ENCODE measurements around the gene DNAJB12.

The DNAJB12 gene

GRCh38 chr10:72298592-72299519, 55.9 kb downstream of the DNAJB12 start:
- no peak overlapping the region for H3K4me2 ChIP-seq (ENCODE audit: insufficient read depth, low read length, poor library complexity, severe bottlenecking)
- no peaks in the 10 kb centered on the region for H3K27me3 ChIP-seq (ENCODE audit: control insufficient read depth in 3 of 3, insufficient read depth in 3 of 3, low read depth in 1 of 3, low read length in 3 of 3)
- peak overlapping the region; percentile 78 for H2BK12ac ChIP-seq (ENCODE audit: low read length)
- H3K18ac ChIP-seq (ENCODE audit: low read length): peak overlapping the region; percentile 100
- peaks cover 4% of the 10 kb centered on the region for H3K79me1 ChIP-seq (ENCODE audit: low read depth, low read length)
- peak overlapping the region; percentile 43 for H2BK5ac ChIP-seq (ENCODE audit: low read length)
- peaks cover 18 to 20% of the 10 kb centered on the region in 2 donors for H3K4me1 ChIP-seq (ENCODE audit: control insufficient read depth in 2 of 2, insufficient read depth in 1 of 2, low read depth in 1 of 2, low read length in 2 of 2)
- peak overlapping the region; percentile 88 for H2AFZ ChIP-seq (ENCODE audit: low read length)
- peak overlapping the region; percentile 66 for H3K9ac ChIP-seq (ENCODE audit: low read depth, low read length, poor library complexity)
- H3K9me3 ChIP-seq (replicated peaks in 1 of 2; ENCODE audit: control insufficient read depth in 2 of 2, insufficient read depth in 1 of 2, low read depth in 1 of 2, low read length in 2 of 2): no peaks in the 10 kb centered on the region
- H3K36me3 ChIP-seq (replicated peaks in 1 of 2; ENCODE audit: control insufficient read depth in 2 of 2, insufficient read depth in 2 of 2, low read length in 2 of 2): no peaks in the 10 kb centered on the region
- H3K4ac ChIP-seq (ENCODE audit: low read length): peak overlapping the region; percentile 97
- no peak overlapping the region for H3K4me3 ChIP-seq (ENCODE audit: low read length in 2 of 2)
- no CpG with 5 or more reads among the region's 16 CpGs for WGBS, 2 donors (ENCODE audit: extremely low coverage in 2 of 2, insufficient read length in 2 of 2, insufficient replicate concordance in 1 of 2)
- peak overlapping the region; percentile 12 for H3K23ac ChIP-seq (ENCODE audit: low read depth, low read length, poor library complexity)
- H2BK15ac ChIP-seq (ENCODE audit: low read length): peak overlapping the region; percentile 90
- H2AK5ac ChIP-seq (ENCODE audit: low read depth, low read length): peak overlapping the region; percentile 99
- peak overlapping the region; percentile 100 for H4K8ac ChIP-seq (ENCODE audit: low read depth, low read length)
- H3K27ac ChIP-seq (replicated peaks; ENCODE audit: low read length): peak overlapping the region; percentile 77
- H2BK120ac ChIP-seq (ENCODE audit: low read depth, low read length): peak overlapping the region; percentile 93
- DNase-seq (ENCODE audit: low spot score): no peak
- H4K91ac ChIP-seq (ENCODE audit: low read depth, low read length, poor library complexity): peak overlapping the region; percentile 100
- no peak overlapping the region for H3K14ac ChIP-seq (ENCODE audit: low read length)

GRCh38 chr10:72297805-72298591, 56.7 kb downstream of the DNAJB12 start:
- H2BK15ac ChIP-seq (ENCODE audit: low read length): peak overlapping the region; percentile 90
- peak overlapping the region; percentile 66 for H3K9ac ChIP-seq (ENCODE audit: low read depth, low read length, poor library complexity)
- H3K9me3 ChIP-seq (replicated peaks in 1 of 2; ENCODE audit: control insufficient read depth in 2 of 2, insufficient read depth in 1 of 2, low read depth in 1 of 2, low read length in 2 of 2): no peaks in the 10 kb centered on the region
- H3K4me1 ChIP-seq (ENCODE audit: control insufficient read depth in 2 of 2, insufficient read depth in 1 of 2, low read depth in 1 of 2, low read length in 2 of 2): peaks cover 18 to 20% of the 10 kb centered on the region in 2 donors
- peak overlapping the region; percentile 100 for H4K91ac ChIP-seq (ENCODE audit: low read depth, low read length, poor library complexity)
- peak overlapping the region; percentile 93 for H2BK120ac ChIP-seq (ENCODE audit: low read depth, low read length)
- no CpG with 5 or more reads among the region's 55 CpGs for WGBS, 2 donors (ENCODE audit: extremely low coverage in 2 of 2, insufficient read length in 2 of 2, insufficient replicate concordance in 1 of 2)
- H3K27me3 ChIP-seq (ENCODE audit: control insufficient read depth in 3 of 3, insufficient read depth in 3 of 3, low read depth in 1 of 3, low read length in 3 of 3): no peaks in the 10 kb centered on the region
- peak overlapping the region; percentile 100 for H3K18ac ChIP-seq (ENCODE audit: low read length)
- H2AFZ ChIP-seq (ENCODE audit: low read length): peak overlapping the region; percentile 88
- H3K27ac ChIP-seq (replicated peaks; ENCODE audit: low read length): peak overlapping the region; percentile 77
- peak overlapping the region; percentile 99 for H2AK5ac ChIP-seq (ENCODE audit: low read depth, low read length)
- H3K4me2 ChIP-seq (ENCODE audit: insufficient read depth, low read length, poor library complexity, severe bottlenecking): peak overlapping the region; percentile 62
- H3K4ac ChIP-seq (ENCODE audit: low read length): peak overlapping the region; percentile 1
- H3K23ac ChIP-seq (ENCODE audit: low read depth, low read length, poor library complexity): peak overlapping the region; percentile 89
- no peaks in the 10 kb centered on the region for H3K36me3 ChIP-seq (replicated peaks in 1 of 2; ENCODE audit: control insufficient read depth in 2 of 2, insufficient read depth in 2 of 2, low read length in 2 of 2)
- H3K14ac ChIP-seq (ENCODE audit: low read length): no peak overlapping the region
- peak overlapping the region; percentile 43 for H2BK5ac ChIP-seq (ENCODE audit: low read length)
- peaks cover 4% of the 10 kb centered on the region for H3K79me1 ChIP-seq (ENCODE audit: low read depth, low read length)
- peak overlapping the region; percentile 78 for H2BK12ac ChIP-seq (ENCODE audit: low read length)
- peak overlapping the region; percentile 100 for H4K8ac ChIP-seq (ENCODE audit: low read depth, low read length)
- DNase-seq (ENCODE audit: low spot score): peak; percentile 96
- peak overlapping the region; percentile 50 to 81 for H3K4me3 ChIP-seq (ENCODE audit: low read length in 2 of 2)

- Histone ChIP-seq H4K8ac (ENCODE audit: low read depth, low read length) (no peak overlapping the region), H2BK5ac (ENCODE audit: low read length) (peak overlapping the region; percentile 11), H3K4me2 (ENCODE audit: insufficient read depth, low read length, poor library complexity, severe bottlenecking) (peak overlapping the region; percentile 62), H3K23ac (ENCODE audit: low read depth, low read length, poor library complexity) (peak overlapping the region; percentile 89), H2BK12ac (ENCODE audit: low read length) (peak overlapping the region; percentile 76), H3K9ac (ENCODE audit: low read depth, low read length, poor library complexity) (peak overlapping the region; percentile 33), H3K9me3 (replicated peaks in 1 of 2; ENCODE audit: control insufficient read depth in 2 of 2, insufficient read depth in 1 of 2, low read depth in 1 of 2, low read length in 2 of 2) (no peaks in the 10 kb centered on the region), H4K91ac (ENCODE audit: low read depth, low read length, poor library complexity) (no peak overlapping the region), H3K27ac (replicated peaks; ENCODE audit: low read length) (peak overlapping the region; percentile 60), H3K4ac (ENCODE audit: low read length) (no peak overlapping the region), H2AFZ (ENCODE audit: low read length) (peak overlapping the region; percentile 88), H2BK15ac (ENCODE audit: low read length) (no peak overlapping the region), H3K14ac (ENCODE audit: low read length) (no peak overlapping the region), H3K4me3 (ENCODE audit: low read length in 2 of 2) (peak overlapping the region; percentile 50 to 81), H3K36me3 (replicated peaks in 1 of 2; ENCODE audit: control insufficient read depth in 2 of 2, insufficient read depth in 2 of 2, low read length in 2 of 2) (no peaks in the 10 kb centered on the region), H3K27me3 (ENCODE audit: control insufficient read depth in 3 of 3, insufficient read depth in 3 of 3, low read depth in 1 of 3, low read length in 3 of 3) (no peaks in the 10 kb centered on the region), H2AK5ac (ENCODE audit: low read depth, low read length) (peak overlapping the region; percentile 3), H3K18ac (ENCODE audit: low read length) (peak overlapping the region; percentile 20), H3K79me1 (ENCODE audit: low read depth, low read length) (peaks cover 4% of the 10 kb centered on the region), H2BK120ac (ENCODE audit: low read depth, low read length) (no peak overlapping the region), H3K4me1 (ENCODE audit: control insufficient read depth in 2 of 2, insufficient read depth in 1 of 2, low read depth in 1 of 2, low read length in 2 of 2) (peaks cover 18 to 20% of the 10 kb centered on the region in 2 donors)
- DNase-seq (ENCODE audit: low spot score): no peak
- no CpG with 5 or more reads among the region's 30 CpGs for WGBS, 2 donors (ENCODE audit: extremely low coverage in 2 of 2, insufficient read length in 2 of 2, insufficient replicate concordance in 1 of 2)
Measured at GRCh38 chr10:72297281-72297804, 57.4 kb downstream of the DNAJB12 start.
